ENCODE results near the gene SELENON. TPM values are rescaled to one million over a fixed set of nuclear protein-coding genes. Genes with fewer than 3 reads are reported as not detected.
A peak's percentile ranks its signal among the peaks of the same experiment; 100 is the strongest.

The SELENON gene
- total RNA-seq, 1 experiment from 2014 or later = 21.8 TPM

- no peak overlapping the region for H3K4me3 Mint-ChIP-seq (ENCODE audit: unreplicated experiment)
- H3K27ac Mint-ChIP-seq (ENCODE audit: low read depth, unreplicated experiment) = no peak overlapping the region
- BruUV-seq (replicated peaks) = no TSS peak
- H3K4me1 Mint-ChIP-seq (ENCODE audit: insufficient read depth, unreplicated experiment) = peaks cover 18% of the 10 kb centered on the region
- ChIA-PET CTCF (interaction anchor here (0.6 to 2.1 kb wide), 14 partner anchors 9 to 295 kb away, joined by 3 to 15 read pairs (median 7); no protein-coding TSS in a partner anchor), POLR2A (no interaction called here)
- no peaks in the 10 kb centered on the region for H3K36me3 Mint-ChIP-seq (ENCODE audit: insufficient read depth, unreplicated experiment)
- TF ChIP-seq CTCF (IDR thresholded peaks at IDR 0.05; ENCODE audit: unreplicated experiment) = peak; percentile 79
- H3K9me3 Mint-ChIP-seq (ENCODE audit: unreplicated experiment) = no peaks in the 10 kb centered on the region
- H3K27me3 Mint-ChIP-seq (ENCODE audit: insufficient read depth, unreplicated experiment) = no peaks in the 10 kb centered on the region
- intact Hi-C loops (cut with micrococcal nuclease) = loop anchor here (1.0 to 10.0 kb wide), 6 partner anchors 100 to 552 kb away; partner anchors contain the start of gene RSRP1
- DNase-seq (ENCODE audit: unreplicated experiment) = peak; percentile 83
Observed at GRCh38 chr1:25796811-25797458, 3.1 kb upstream of the SELENON start.

GRCh38 chr1:25797939-25798338 is 2.1 kb upstream of the SELENON start:
- ChIA-PET POLR2A (no interaction called here), CTCF (interaction anchor here (0.5 to 2.1 kb wide), 11 partner anchors 159 to 279 kb away, joined by 3 to 14 read pairs (median 4); partner anchors contain the start of gene PAFAH2)
- no peaks in the 10 kb centered on the region for H3K36me3 Mint-ChIP-seq (ENCODE audit: insufficient read depth, unreplicated experiment)
- peak; percentile 55 for DNase-seq (ENCODE audit: unreplicated experiment)
- no peak overlapping the region for H3K27ac Mint-ChIP-seq (ENCODE audit: low read depth, unreplicated experiment)
- no TSS peak for BruUV-seq (replicated peaks)
- TF ChIP-seq CTCF (IDR thresholded peaks at IDR 0.05; ENCODE audit: unreplicated experiment) = peak; percentile 40
- peaks cover 18% of the 10 kb centered on the region for H3K4me1 Mint-ChIP-seq (ENCODE audit: insufficient read depth, unreplicated experiment)
- intact Hi-C loops (cut with micrococcal nuclease) = loop anchor here (1.0 to 10.0 kb wide), 6 partner anchors 101 to 553 kb away; partner anchors contain the start of gene RSRP1
- H3K27me3 Mint-ChIP-seq (ENCODE audit: insufficient read depth, unreplicated experiment) = no peaks in the 10 kb centered on the region
- no peaks in the 10 kb centered on the region for H3K9me3 Mint-ChIP-seq (ENCODE audit: unreplicated experiment)
- H3K4me3 Mint-ChIP-seq (ENCODE audit: unreplicated experiment) = no peak overlapping the region

- no peak for DNase-seq (ENCODE audit: unreplicated experiment)
- POLR2A ChIA-PET = no interaction called here
- intact Hi-C loops (cut with micrococcal nuclease) = loop anchor here (5.0 to 10.0 kb wide), 5 partner anchors 102 to 554 kb away; partner anchors contain the start of gene RSRP1
- Mint-ChIP-seq H3K36me3 (ENCODE audit: insufficient read depth, unreplicated experiment) (no peaks in the 10 kb centered on the region), H3K4me3 (ENCODE audit: unreplicated experiment) (peak overlapping the region; percentile 70), H3K4me1 (ENCODE audit: insufficient read depth, unreplicated experiment) (peaks cover 18% of the 10 kb centered on the region), H3K27ac (ENCODE audit: low read depth, unreplicated experiment) (no peak overlapping the region), H3K27me3 (ENCODE audit: insufficient read depth, unreplicated experiment) (no peaks in the 10 kb centered on the region), H3K9me3 (ENCODE audit: unreplicated experiment) (no peaks in the 10 kb centered on the region)
- no peak for TF ChIP-seq CTCF (IDR thresholded peaks at IDR 0.05; ENCODE audit: unreplicated experiment)
- BruUV-seq (replicated peaks) = no TSS peak
- CTCF ChIA-PET = interaction anchor here (0.5 to 3.8 kb wide), 9 partner anchors 11 to 280 kb away, joined by 3 to 14 read pairs (median 4); partner anchors contain the start of gene PAFAH2
Observed at GRCh38 chr1:25798666-25799351, 1.2 kb upstream of the SELENON start.

- ChIA-PET POLR2A (interaction anchor here (0.6 kb wide), 2 partner anchors 323 to 552 kb away, joined by 3 to 5 read pairs; partner anchors contain the start of gene RSRP1), CTCF (interaction anchor here (0.6 to 3.8 kb wide), 4 partner anchors 11 to 296 kb away, joined by 3 to 12 read pairs (median 6); no protein-coding TSS in a partner anchor)
- Mint-ChIP-seq H3K9me3 (ENCODE audit: unreplicated experiment) (no peaks in the 10 kb centered on the region), H3K27me3 (ENCODE audit: insufficient read depth, unreplicated experiment) (no peaks in the 10 kb centered on the region), H3K4me1 (ENCODE audit: insufficient read depth, unreplicated experiment) (peaks cover 18% of the 10 kb centered on the region), H3K36me3 (ENCODE audit: insufficient read depth, unreplicated experiment) (no peaks in the 10 kb centered on the region), H3K4me3 (ENCODE audit: unreplicated experiment) (peak overlapping the region; percentile 70), H3K27ac (ENCODE audit: low read depth, unreplicated experiment) (no peak overlapping the region)
- intact Hi-C loops (cut with micrococcal nuclease) = loop anchor here (5.0 to 10.0 kb wide), 5 partner anchors 102 to 555 kb away; partner anchors contain the start of gene RSRP1
- DNase-seq (ENCODE audit: unreplicated experiment) = no peak
- BruUV-seq (replicated peaks) = no TSS peak
- TF ChIP-seq CTCF (IDR thresholded peaks at IDR 0.05; ENCODE audit: unreplicated experiment) = no peak
Observed at GRCh38 chr1:25799352-25799934, 550 bp upstream of the SELENON start.
